Measurements from ENCODE around the gene PDZRN4. TPM values are rescaled to one million over a fixed set of nuclear protein-coding genes. Genes with fewer than 3 reads are reported as not detected.

Gene PDZRN4
- total RNA-seq, 4 donors from 2014 or later, result 43.9 to 75.2 (median 50.6) TPM

DNA sequence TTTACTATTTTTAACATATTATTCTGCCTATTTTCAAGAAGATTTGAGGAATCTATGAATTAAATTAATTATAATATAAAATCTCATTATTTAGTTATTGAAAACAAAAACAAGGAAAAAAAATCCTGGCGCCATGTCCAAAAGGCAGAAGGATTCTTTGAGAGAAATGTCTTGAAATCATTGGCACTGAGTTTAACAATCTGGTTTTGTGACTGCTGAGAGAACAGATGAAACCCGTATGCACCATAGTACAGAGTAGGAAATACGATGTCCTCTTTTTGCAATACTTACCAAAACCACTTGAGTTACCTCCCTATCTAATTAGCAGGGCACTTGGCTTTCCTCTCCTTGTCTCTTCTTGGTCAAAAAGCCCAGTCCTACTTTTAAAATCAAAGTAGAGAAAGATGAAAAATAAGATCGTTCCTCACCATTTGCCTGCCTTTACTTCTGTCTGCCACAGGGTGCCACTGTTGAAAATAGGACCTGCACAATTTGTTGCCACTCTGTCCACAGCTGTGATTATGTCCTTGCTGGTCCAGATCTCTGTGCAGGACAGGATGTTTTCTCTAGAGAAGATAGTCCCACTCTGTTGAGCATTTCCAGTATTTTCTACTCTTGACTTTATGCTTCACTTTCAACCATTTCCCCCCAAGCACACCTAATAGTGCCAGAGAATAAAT lies 179.7 kb downstream of the PDZRN4 start:
- intact Hi-C loops (cut with DNase I), result no loop called here
- no peak for DNase-seq (ENCODE audit: extremely low spot score)
- Histone ChIP-seq H3K4me1 (peaks cover 0 to 5% (median 0%) of the 10 kb centered on the region in 4 donors), H3K4me3 (no peak overlapping the region), H3K27ac (replicated peaks in 1 of 4) (no peak overlapping the region), H3K36me3 (no peaks in the 10 kb centered on the region), H3K27me3 (no peaks in the 10 kb centered on the region), H3K9me3 (no peaks in the 10 kb centered on the region)
- WGBS, result 92% methylated on average over 4 of the region's 4 CpGs
- TF ChIP-seq POLR2A (IDR thresholded peaks at IDR 0.05; ENCODE audit: low read depth), result no peak
- TF ChIP-seq, protein P1, sequence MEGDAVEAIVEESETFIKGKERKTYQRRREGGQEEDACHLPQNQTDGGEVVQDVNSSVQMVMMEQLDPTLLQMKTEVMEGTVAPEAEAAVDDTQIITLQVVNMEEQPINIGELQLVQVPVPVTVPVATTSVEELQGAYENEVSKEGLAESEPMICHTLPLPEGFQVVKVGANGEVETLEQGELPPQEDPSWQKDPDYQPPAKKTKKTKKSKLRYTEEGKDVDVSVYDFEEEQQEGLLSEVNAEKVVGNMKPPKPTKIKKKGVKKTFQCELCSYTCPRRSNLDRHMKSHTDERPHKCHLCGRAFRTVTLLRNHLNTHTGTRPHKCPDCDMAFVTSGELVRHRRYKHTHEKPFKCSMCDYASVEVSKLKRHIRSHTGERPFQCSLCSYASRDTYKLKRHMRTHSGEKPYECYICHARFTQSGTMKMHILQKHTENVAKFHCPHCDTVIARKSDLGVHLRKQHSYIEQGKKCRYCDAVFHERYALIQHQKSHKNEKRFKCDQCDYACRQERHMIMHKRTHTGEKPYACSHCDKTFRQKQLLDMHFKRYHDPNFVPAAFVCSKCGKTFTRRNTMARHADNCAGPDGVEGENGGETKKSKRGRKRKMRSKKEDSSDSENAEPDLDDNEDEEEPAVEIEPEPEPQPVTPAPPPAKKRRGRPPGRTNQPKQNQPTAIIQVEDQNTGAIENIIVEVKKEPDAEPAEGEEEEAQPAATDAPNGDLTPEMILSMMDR (IDR thresholded peaks at IDR 0.05), result peak in 1 of 3 experiments; percentile 12
- no peak for TF ChIP-seq POLR2AphosphoS5 (IDR thresholded peaks at IDR 0.05)
- TF ChIP-seq EP300 (IDR thresholded peaks at IDR 0.05), result no peak

DNA sequence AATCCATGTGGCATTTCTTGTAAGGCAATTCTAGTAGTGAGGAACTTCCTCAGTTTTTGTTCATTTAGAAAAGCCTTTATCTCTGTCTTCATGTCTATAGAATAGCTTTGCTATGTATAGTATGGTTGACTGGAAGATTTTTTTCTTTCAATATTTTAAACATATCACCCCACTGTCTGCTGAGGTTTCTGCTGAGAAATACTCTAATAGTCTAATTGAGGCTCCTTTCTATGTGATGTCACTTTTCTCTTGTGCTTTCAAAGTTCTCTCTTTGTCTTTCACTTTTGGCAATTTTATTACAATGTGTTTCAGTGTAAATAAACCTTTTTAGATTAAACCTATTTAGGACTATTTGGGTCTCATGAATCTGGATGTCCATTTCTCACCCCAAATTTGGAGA lies 192.8 kb downstream of the PDZRN4 start:
- peaks cover 0 to 22% (median 3%) of the 10 kb centered on the region in 4 donors for H3K9me3 ChIP-seq
- H3K27ac ChIP-seq (replicated peaks in 1 of 4), result no peak overlapping the region
- no peaks in the 10 kb centered on the region for H3K4me1 ChIP-seq
- intact Hi-C loops (cut with DNase I), result no loop called here
- TF ChIP-seq EP300 (IDR thresholded peaks at IDR 0.05), result no peak
- TF ChIP-seq, protein P1 (IDR thresholded peaks at IDR 0.05), result no peak
- no peak for TF ChIP-seq POLR2A (IDR thresholded peaks at IDR 0.05; ENCODE audit: low read depth)
- TF ChIP-seq POLR2AphosphoS5 (IDR thresholded peaks at IDR 0.05), result no peak
- no peaks in the 10 kb centered on the region for H3K27me3 ChIP-seq
- H3K4me3 ChIP-seq, result no peak overlapping the region
- DNase-seq (ENCODE audit: extremely low spot score), result no peak
- H3K36me3 ChIP-seq, result no peaks in the 10 kb centered on the region

- Histone ChIP-seq H3K27me3 (no peaks in the 10 kb centered on the region), H3K27ac (replicated peaks in 1 of 4) (no peak overlapping the region), H3K9me3 (peaks cover 0 to 7% (median 0%) of the 10 kb centered on the region in 4 donors), H3K36me3 (no peaks in the 10 kb centered on the region), H3K4me3 (no peak overlapping the region), H3K4me1 (peaks cover 0 to 12% (median 11%) of the 10 kb centered on the region in 4 donors)
- 92% methylated on average over 6 of the region's 6 CpGs for WGBS
- DNase-seq (ENCODE audit: extremely low spot score), result no peak
- TF ChIP-seq, protein P1 (IDR thresholded peaks at IDR 0.05), result no peak
- no peak for TF ChIP-seq EP300 (IDR thresholded peaks at IDR 0.05)
- no peak for TF ChIP-seq POLR2A (IDR thresholded peaks at IDR 0.05; ENCODE audit: low read depth)
- no peak for TF ChIP-seq POLR2AphosphoS5 (IDR thresholded peaks at IDR 0.05)
- intact Hi-C loops (cut with DNase I), result no loop called here
Observed at GRCh38 chr12:41402801-41403200, 214.7 kb downstream of the PDZRN4 start.

- Histone ChIP-seq H3K4me3 (no peak overlapping the region), H3K27ac (replicated peaks in 1 of 4) (no peak overlapping the region), H3K27me3 (no peaks in the 10 kb centered on the region), H3K4me1 (peaks cover 0 to 16% (median 12%) of the 10 kb centered on the region in 4 donors), H3K36me3 (no peaks in the 10 kb centered on the region), H3K9me3 (peaks cover 0 to 7% (median 0%) of the 10 kb centered on the region in 4 donors)
- WGBS, result 17% methylated on average over 3 of the region's 3 CpGs
- intact Hi-C loops (cut with DNase I), result no loop called here
- no peak for DNase-seq (ENCODE audit: extremely low spot score)
- TF ChIP-seq, protein P1 (IDR thresholded peaks at IDR 0.05), result no peak
- TF ChIP-seq POLR2A (IDR thresholded peaks at IDR 0.05; ENCODE audit: low read depth), result no peak
- TF ChIP-seq POLR2AphosphoS5 (IDR thresholded peaks at IDR 0.05), result no peak
- TF ChIP-seq EP300 (IDR thresholded peaks at IDR 0.05), result no peak
Observed at GRCh38 chr12:41407232-41407799, 219.2 kb downstream of the PDZRN4 start.

Data from esophagus muscularis mucosa (tissue), 4 donors.